Measurements from ENCODE around the gene CALHM5.

CALHM5 gene

GRCh38 chr6:116550796-116551195, 39.4 kb downstream of the CALHM5 start:
- H3K4me2 ChIP-seq (ENCODE audit: low read length), result no peak overlapping the region
- no peaks in the 10 kb centered on the region for H3K27me3 ChIP-seq (ENCODE audit: control insufficient read depth, insufficient read depth, low read length)
- H3K79me2 ChIP-seq, result no peaks in the 10 kb centered on the region
- no peak overlapping the region for H3K4me3 ChIP-seq (ENCODE audit: low read depth, low read length)
- H3K9me3 ChIP-seq (ENCODE audit: control insufficient read depth, low read length), result no peaks in the 10 kb centered on the region
- peaks cover 5% of the 10 kb centered on the region for H3K4me1 ChIP-seq
- H3K27ac ChIP-seq, result no peak overlapping the region
- TF ChIP-seq, protein P1, sequence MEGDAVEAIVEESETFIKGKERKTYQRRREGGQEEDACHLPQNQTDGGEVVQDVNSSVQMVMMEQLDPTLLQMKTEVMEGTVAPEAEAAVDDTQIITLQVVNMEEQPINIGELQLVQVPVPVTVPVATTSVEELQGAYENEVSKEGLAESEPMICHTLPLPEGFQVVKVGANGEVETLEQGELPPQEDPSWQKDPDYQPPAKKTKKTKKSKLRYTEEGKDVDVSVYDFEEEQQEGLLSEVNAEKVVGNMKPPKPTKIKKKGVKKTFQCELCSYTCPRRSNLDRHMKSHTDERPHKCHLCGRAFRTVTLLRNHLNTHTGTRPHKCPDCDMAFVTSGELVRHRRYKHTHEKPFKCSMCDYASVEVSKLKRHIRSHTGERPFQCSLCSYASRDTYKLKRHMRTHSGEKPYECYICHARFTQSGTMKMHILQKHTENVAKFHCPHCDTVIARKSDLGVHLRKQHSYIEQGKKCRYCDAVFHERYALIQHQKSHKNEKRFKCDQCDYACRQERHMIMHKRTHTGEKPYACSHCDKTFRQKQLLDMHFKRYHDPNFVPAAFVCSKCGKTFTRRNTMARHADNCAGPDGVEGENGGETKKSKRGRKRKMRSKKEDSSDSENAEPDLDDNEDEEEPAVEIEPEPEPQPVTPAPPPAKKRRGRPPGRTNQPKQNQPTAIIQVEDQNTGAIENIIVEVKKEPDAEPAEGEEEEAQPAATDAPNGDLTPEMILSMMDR (IDR thresholded peaks at IDR 0.05), result no peak
- H2AFZ ChIP-seq, result no peak overlapping the region
- H3K36me3 ChIP-seq (ENCODE audit: control insufficient read depth, insufficient read depth, low read length), result no peaks in the 10 kb centered on the region
- no peak overlapping the region for H3K9ac ChIP-seq

GRCh38 chr6:116553451-116553850, 42.0 kb downstream of the CALHM5 start, which contains the start of gene CALHM4:
TSS of gene CALHM4 (plus strand) at chr6:116553751. CDS start at chr6:116553794, 43 bp downstream.
- H3K79me2 ChIP-seq, result no peaks in the 10 kb centered on the region
- H3K4me1 ChIP-seq, result peaks cover 19% of the 10 kb centered on the region
- H3K27me3 ChIP-seq (ENCODE audit: control insufficient read depth, insufficient read depth, low read length), result no peaks in the 10 kb centered on the region
- H3K4me2 ChIP-seq (ENCODE audit: low read length), result no peak within 1 kb of the TSS
- H3K36me3 ChIP-seq (ENCODE audit: control insufficient read depth, insufficient read depth, low read length), result no peaks in the 10 kb centered on the region
- H3K9ac ChIP-seq, result no peak within 1 kb of the TSS
- H3K4me3 ChIP-seq (ENCODE audit: low read depth, low read length), result no peak within 1 kb of the TSS
- TF ChIP-seq, protein P1 (IDR thresholded peaks at IDR 0.05), result no peak
- no peaks in the 10 kb centered on the region for H3K9me3 ChIP-seq (ENCODE audit: control insufficient read depth, low read length)
- peak within 1 kb of the TSS; percentile 45 for H2AFZ ChIP-seq
- no peak within 1 kb of the TSS for H3K27ac ChIP-seq

DNA sequence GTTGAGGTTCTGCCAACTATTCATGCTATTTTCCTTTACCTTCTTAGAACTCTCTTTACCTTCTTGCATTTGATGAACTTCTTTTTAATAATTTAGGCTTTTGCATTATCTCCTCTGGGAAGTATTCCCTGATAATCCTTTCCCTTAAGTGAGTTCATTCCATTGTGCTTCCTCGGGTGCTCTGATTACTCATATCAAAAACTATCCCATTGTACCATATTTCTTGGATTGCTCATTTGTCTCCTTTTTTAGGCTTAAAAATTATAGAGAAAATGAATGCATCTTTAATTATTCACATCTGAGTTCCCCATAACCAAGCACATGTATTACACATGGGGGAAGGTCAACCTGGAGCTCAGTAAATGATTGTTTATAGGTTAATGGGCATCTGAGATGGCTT, 44.6 kb downstream of the CALHM5 start:
- Histone ChIP-seq H3K79me2 (no peaks in the 10 kb centered on the region), H3K4me1 (peaks cover 40% of the 10 kb centered on the region)

GRCh38 chr6:116556814-116557415, 45.5 kb downstream of the CALHM5 start:
- H3K4me2 ChIP-seq (ENCODE audit: low read length), result no peak overlapping the region
- TF ChIP-seq, protein P1 (IDR thresholded peaks at IDR 0.05), result no peak
- peak overlapping the region; percentile 89 for H3K27ac ChIP-seq
- peaks cover 47% of the 10 kb centered on the region for H3K4me1 ChIP-seq
- no peak overlapping the region for H3K9ac ChIP-seq
- H3K27me3 ChIP-seq (ENCODE audit: control insufficient read depth, insufficient read depth, low read length), result no peaks in the 10 kb centered on the region
- H3K9me3 ChIP-seq (ENCODE audit: control insufficient read depth, low read length), result no peaks in the 10 kb centered on the region
- no peaks in the 10 kb centered on the region for H3K79me2 ChIP-seq
- peak overlapping the region; percentile 57 for H2AFZ ChIP-seq
- no peak overlapping the region for H3K4me3 ChIP-seq (ENCODE audit: low read depth, low read length)
- H3K36me3 ChIP-seq (ENCODE audit: control insufficient read depth, insufficient read depth, low read length), result no peaks in the 10 kb centered on the region

More for the DNA sequence above, 44.6 kb downstream of the CALHM5 start:
- peak overlapping the region; percentile 89 for H3K27ac ChIP-seq
- H3K36me3 ChIP-seq (ENCODE audit: control insufficient read depth, insufficient read depth, low read length), result no peaks in the 10 kb centered on the region
- H3K9ac ChIP-seq, result no peak overlapping the region
- H3K4me3 ChIP-seq (ENCODE audit: low read depth, low read length), result no peak overlapping the region
- TF ChIP-seq, protein P1 (IDR thresholded peaks at IDR 0.05), result no peak
- no peaks in the 10 kb centered on the region for H3K27me3 ChIP-seq (ENCODE audit: control insufficient read depth, insufficient read depth, low read length)
- peak overlapping the region; percentile 57 for H2AFZ ChIP-seq
- H3K4me2 ChIP-seq (ENCODE audit: low read length), result no peak overlapping the region
- no peaks in the 10 kb centered on the region for H3K9me3 ChIP-seq (ENCODE audit: control insufficient read depth, low read length)

- peak overlapping the region; percentile 39 for H3K4me3 ChIP-seq (ENCODE audit: low read depth, low read length)
- H3K4me2 ChIP-seq (ENCODE audit: low read length), result peak overlapping the region; percentile 52
- H3K79me2 ChIP-seq, result no peaks in the 10 kb centered on the region
- H3K27me3 ChIP-seq (ENCODE audit: control insufficient read depth, insufficient read depth, low read length), result no peaks in the 10 kb centered on the region
- H3K9ac ChIP-seq, result no peak overlapping the region
- no peaks in the 10 kb centered on the region for H3K9me3 ChIP-seq (ENCODE audit: control insufficient read depth, low read length)
- no peaks in the 10 kb centered on the region for H3K36me3 ChIP-seq (ENCODE audit: control insufficient read depth, insufficient read depth, low read length)
- peak overlapping the region; percentile 89 for H3K27ac ChIP-seq
- H2AFZ ChIP-seq, result peak overlapping the region; percentile 41
- H3K4me1 ChIP-seq, result peaks cover 55% of the 10 kb centered on the region
- TF ChIP-seq, protein P1 (IDR thresholded peaks at IDR 0.05), result no peak
Measured at GRCh38 chr6:116557893-116558292, 46.5 kb downstream of the CALHM5 start.
